Activated T-helper 1 cell treated with anti-CD3 and anti-CD28 coated beads, Interleukin-2, amount 50 U/mL, for 16 hours (primary cell): ENCODE data around the gene ELOVL1.

Source experiments
- DNase-seq, 2 donors: peaks; one replicate each; pipeline ENCODE4 v3.0.0-alpha.2; 2020; ENCODE audit warnings: low read depth in 1 of 2, low spot score in 1 of 2

Gene ELOVL1

GRCh38 chr1:43358121-43358745 is 9.6 kb downstream of the ELOVL1 start:
- no peak for DNase-seq

GRCh38 chr1:43357251-43357650 is 10.6 kb downstream of the ELOVL1 start:
- no peak for DNase-seq

- DNase-seq, result no peak
Observed at GRCh38 chr1:43354936-43355335, 12.9 kb downstream of the ELOVL1 start.

GRCh38 chr1:43354471-43354870 is 13.3 kb downstream of the ELOVL1 start:
- DNase-seq, result no peak

GRCh38 chr1:43352881-43353280 is 14.9 kb downstream of the ELOVL1 start:
- no peak for DNase-seq

GRCh38 chr1:43352351-43352705 is 15.5 kb downstream of the ELOVL1 start:
- no peak for DNase-seq

GRCh38 chr1:43351421-43352350 is 16.1 kb downstream of the ELOVL1 start:
- no peak for DNase-seq

GRCh38 chr1:43350976-43351375 is 16.8 kb downstream of the ELOVL1 start:
- DNase-seq, result no peak

- DNase-seq, result no peak
Observed at GRCh38 chr1:43349594-43350306, 18.1 kb downstream of the ELOVL1 start.

GRCh38 chr1:43348809-43349593 is 18.8 kb downstream of the ELOVL1 start:
- DNase-seq, result peak in 1 of 2 donors; percentile 43

GRCh38 chr1:43348343-43348808 is 19.4 kb downstream of the ELOVL1 start:
- DNase-seq, result no peak

- no peak for DNase-seq
Observed at GRCh38 chr1:43346636-43347035, 21.2 kb downstream of the ELOVL1 start.

GRCh38 chr1:43345120-43345519 is 22.7 kb downstream of the ELOVL1 start:
- DNase-seq, result no peak

GRCh38 chr1:43344267-43344850 is 23.5 kb downstream of the ELOVL1 start:
- no peak for DNase-seq

GRCh38 chr1:43340559-43340958 is 27.3 kb downstream of the ELOVL1 start:
- DNase-seq, result no peak

- no peak for DNase-seq
Observed at GRCh38 chr1:43339584-43340232, 28.1 kb downstream of the ELOVL1 start.

GRCh38 chr1:43338001-43338400 is 29.8 kb downstream of the ELOVL1 start:
- no peak for DNase-seq

GRCh38 chr1:43337588-43337987 is 30.2 kb downstream of the ELOVL1 start, which contains the start of gene MPL:
Gene MPL (plus strand): TSS chr1:43337818. CDS start chr1:43337849, 31 bp downstream.
- no peak for DNase-seq

- DNase-seq, result no peak
Observed at GRCh38 chr1:43334453-43335205, 33.2 kb downstream of the ELOVL1 start.
